Measurements from ENCODE around the gene ABHD8.
A peak's percentile ranks its signal among the peaks of the same experiment; 100 is the strongest.
"Not testable (repeated sequence)": the region's sequence is repeated elsewhere in the genome, so short reads cannot be mapped to it uniquely, and the experiment has no call there.

ABHD8 gene

GRCh38 chr19:17283504-17283996, 19.7 kb downstream of the ABHD8 start:
- no peak overlapping the region for H3K4me3 ChIP-seq (replicated peaks; ENCODE audit: low read depth, low read length)
- no peak for TF ChIP-seq CTCF (IDR thresholded peaks at IDR 0.05; ENCODE audit: low read length, missing control alignments)
- no peak for DNase-seq (ENCODE audit: low read depth)

GRCh38 chr19:17282488-17283125, 20.6 kb downstream of the ABHD8 start:
- DNase-seq (ENCODE audit: low read depth), result peak; percentile 79
- peak overlapping the region; percentile 42 for H3K4me3 ChIP-seq (replicated peaks; ENCODE audit: low read depth, low read length)
- TF ChIP-seq CTCF (IDR thresholded peaks at IDR 0.05; ENCODE audit: low read length, missing control alignments), result peak; percentile 73

GRCh38 chr19:17281391-17282304, 21.6 kb downstream of the ABHD8 start, which contains the start of gene ANKLE1:
TSS of gene ANKLE1 (plus strand) at chr19:17281901. CDS start at chr19:17281921, 20 bp downstream.
- peak; percentile 22 for DNase-seq (ENCODE audit: low read depth)
- peak within 1 kb of the TSS; percentile 42 for H3K4me3 ChIP-seq (replicated peaks; ENCODE audit: low read depth, low read length)
- no peak for TF ChIP-seq CTCF (IDR thresholded peaks at IDR 0.05; ENCODE audit: low read length, missing control alignments)

GRCh38 chr19:17279436-17279835, 23.8 kb downstream of the ABHD8 start:
- no peak for DNase-seq (ENCODE audit: low read depth)
- H3K4me3 ChIP-seq (replicated peaks; ENCODE audit: low read depth, low read length), result no peak overlapping the region
- TF ChIP-seq CTCF (IDR thresholded peaks at IDR 0.05; ENCODE audit: low read length, missing control alignments), result no peak

GRCh38 chr19:17275441-17276175, 27.6 kb downstream of the ABHD8 start:
- no peak overlapping the region for H3K4me3 ChIP-seq (replicated peaks; ENCODE audit: low read depth, low read length)
- no peak for TF ChIP-seq CTCF (IDR thresholded peaks at IDR 0.05; ENCODE audit: low read length, missing control alignments)
- no peak for DNase-seq (ENCODE audit: low read depth)

GRCh38 chr19:17274892-17275291, 28.3 kb downstream of the ABHD8 start:
- H3K4me3 ChIP-seq (replicated peaks; ENCODE audit: low read depth, low read length); DNase-seq (ENCODE audit: low read depth): not testable (repeated sequence)

- no peak overlapping the region for H3K4me3 ChIP-seq (replicated peaks; ENCODE audit: low read depth, low read length)
- DNase-seq (ENCODE audit: low read depth), result no peak
- no peak for TF ChIP-seq CTCF (IDR thresholded peaks at IDR 0.05; ENCODE audit: low read length, missing control alignments)
These were observed 34.5 kb downstream of the ABHD8 start for GRCh38 chr19:17268754-17269153.
